OCI-LY3 (cell line): Measurements from ENCODE around the gene FSCN2.

Experiments used
- CTCF ChIP-seq: fragments of 200-600, 300-600 bp; sonication (generic); IDR thresholded peaks from 2 replicates; pipeline ENCODE4 v1.5.1; 2014; ENCODE audit warnings: antibody characterized with exemption, low read length, low read depth
- EZH2phosphoT487 ChIP-seq: fragments of 200-600 bp; shearing (Covaris generic); IDR thresholded peaks from 2 replicates; pipeline ENCODE4 v1.6.1; 2018; ENCODE audit warnings: antibody characterized with exemption, mixed run types, low read depth

GRCh38 chr17:81561494-81561885 lies 33.3 kb downstream of the FSCN2 start:
- TF ChIP-seq CTCF = no peak
- no peak for TF ChIP-seq EZH2phosphoT487
